HG02642 (cell line): ENCODE measurements around the gene AUTS2.
A peak's percentile ranks its signal among the peaks of the same experiment; 100 is the strongest.

Experiments used
- ATAC-seq: cut with Tn5 transposase; IDR thresholded peaks from one replicate; pipeline ENCODE4 v1.9.1; 2021; ENCODE audit warnings: mild to moderate bottlenecking; ENCODE audit not compliant: unreplicated experiment, poor library complexity

Gene AUTS2

DNA sequence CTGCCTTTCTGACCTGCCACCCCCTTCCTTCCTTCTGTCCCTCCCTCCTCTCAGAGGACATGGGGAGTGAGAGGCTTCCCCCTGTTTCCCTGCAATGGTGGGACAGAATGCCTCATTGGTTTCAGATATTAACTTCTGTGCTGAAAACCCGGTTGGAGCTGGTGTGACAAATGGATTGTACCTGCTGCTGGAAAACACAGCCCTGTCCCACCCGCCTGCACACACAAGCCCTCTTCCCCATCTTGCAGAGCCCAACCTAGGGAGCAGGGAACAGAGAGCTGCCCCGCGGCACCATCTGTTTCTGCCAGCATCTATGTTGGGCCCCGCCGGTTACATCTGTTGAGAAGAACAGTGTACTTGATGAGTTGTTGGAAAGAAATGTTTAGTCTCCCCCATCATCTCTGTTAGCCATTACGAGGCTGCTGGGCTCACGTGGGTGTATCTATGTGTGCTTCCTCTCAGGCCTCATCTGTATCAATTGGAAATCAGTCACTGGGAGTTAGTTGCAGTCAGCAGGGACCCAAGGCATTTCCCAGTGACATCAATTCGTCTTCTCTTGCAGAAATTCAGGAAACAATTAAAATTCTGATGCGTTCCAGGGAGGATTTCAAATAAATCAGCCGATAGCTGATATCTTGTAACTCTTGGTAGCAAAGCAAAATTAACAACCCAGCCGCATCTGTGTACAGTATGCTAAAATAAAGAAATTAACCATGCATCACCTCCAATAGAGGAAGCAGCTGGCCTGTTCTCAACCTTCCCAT, 808.1 kb downstream of the AUTS2 start:
- no peak for ATAC-seq

DNA sequence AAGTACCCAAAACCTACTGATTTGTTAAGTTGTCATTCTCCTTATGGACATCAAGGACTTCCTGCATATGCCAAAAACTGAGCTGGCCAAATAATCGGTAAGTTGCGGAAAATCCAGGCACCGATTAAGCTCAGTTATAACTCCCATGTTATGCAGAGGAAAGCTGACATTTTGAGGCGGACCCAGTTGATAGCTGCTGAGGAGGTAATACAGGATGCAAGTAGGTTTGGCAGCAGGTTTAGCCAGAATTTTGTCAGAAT, 808.6 kb downstream of the AUTS2 start:
- ATAC-seq, result no peak

DNA sequence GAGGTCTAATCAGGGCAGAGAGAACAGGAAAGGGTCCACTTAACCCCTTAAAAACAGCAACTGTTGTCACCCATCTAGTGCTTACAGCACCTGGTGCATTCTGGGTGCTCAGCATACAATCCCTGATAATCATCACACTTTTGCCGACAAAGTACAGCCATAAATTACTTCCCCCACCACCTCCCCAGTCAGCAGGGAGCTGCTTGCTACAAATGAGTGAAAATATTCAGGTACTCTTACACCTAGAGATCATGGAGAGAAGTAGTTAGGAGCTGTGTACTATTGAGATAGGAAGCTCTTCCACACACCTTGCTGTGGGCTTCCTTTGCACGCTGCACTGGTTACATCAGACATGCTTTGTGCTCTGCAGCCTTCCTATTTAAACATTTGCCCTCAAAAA, 810.2 kb downstream of the AUTS2 start:
- no peak for ATAC-seq

GRCh38 chr7:70408891-70409290, 810.6 kb downstream of the AUTS2 start:
- no peak for ATAC-seq

DNA sequence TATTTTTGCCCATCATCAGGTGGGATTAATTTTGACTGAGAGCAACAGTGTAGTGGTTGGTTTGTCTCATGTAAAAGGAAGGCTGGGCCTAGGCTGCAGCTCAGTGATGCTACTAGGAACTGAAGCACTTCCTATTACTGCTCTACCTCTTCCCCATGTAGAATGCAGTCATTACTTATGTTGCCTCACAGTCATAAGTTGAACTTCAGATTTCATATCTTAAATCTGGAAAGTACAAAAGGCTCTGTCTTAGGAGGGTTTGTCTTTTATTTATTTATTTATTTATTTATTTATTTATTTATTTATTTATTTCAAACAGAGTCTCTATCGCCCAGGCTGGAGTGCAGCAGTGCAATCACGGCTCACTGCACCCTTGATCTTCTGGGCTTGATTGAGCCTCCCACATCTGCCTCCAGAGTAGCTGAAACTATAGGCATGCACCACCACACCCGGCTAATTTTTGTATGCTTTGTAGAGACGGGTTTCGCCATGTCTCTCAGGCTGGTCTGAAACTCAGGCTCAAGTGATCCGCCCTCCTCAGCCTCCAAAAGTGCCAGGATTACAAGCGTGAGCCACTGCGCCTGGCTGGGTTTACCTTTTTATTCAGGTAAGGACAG, 812.0 kb downstream of the AUTS2 start:
- ATAC-seq, result no peak

DNA sequence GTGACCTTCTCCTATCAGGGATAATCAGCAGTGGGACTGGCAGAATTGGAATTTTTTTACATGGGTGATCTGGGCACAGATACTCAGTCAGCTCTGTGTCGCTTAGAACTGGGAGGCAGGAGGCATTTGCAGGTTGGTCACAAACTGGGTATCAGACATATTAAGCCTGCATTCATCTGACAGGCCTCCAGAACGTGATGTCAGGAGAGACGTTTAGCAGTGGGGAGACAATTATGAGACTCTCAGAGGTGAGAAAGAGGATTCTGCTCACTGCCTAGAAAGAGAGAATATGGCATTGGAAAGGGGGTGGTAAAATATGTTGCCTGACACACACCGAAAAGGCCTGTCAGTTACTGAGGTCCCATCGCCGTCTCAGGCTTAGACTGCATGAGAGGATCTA, 816.1 kb downstream of the AUTS2 start:
- ATAC-seq, result no peak

DNA sequence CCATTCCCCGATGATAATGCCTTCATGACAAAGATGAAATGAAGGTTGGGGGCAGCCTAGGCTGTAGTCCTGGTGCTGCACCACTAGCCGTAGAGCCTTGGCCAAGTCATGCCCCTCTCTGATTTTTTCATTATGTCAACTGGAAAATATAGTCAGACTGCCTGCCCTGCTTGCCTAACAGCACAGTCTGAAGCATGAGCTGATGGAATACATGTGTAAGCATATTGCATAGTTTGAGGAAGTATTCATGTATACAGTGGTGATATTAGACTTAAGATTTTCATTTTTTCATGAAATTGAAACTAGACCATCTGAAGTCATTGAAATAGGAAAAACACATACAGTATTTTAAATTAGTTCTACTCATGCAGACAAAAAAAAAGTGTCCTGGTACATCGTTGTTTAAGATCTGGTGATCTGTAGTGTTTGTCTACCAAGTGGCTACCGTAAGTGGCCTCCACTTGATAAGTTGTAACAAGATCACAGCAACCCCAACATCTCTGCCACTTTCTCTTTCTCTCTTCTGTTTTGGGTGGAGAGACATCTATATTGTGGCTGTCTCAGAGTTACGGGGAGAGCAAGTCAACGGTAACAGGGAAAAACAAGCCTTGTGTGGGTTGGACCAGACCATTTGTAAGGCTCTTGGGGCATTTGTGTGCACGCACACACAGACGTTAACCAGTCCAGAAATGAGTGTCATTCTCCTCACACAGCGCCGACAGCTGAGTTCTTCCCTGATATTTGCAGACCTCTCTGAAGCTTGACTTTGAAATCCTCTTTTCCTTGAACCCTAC, 817.1 kb downstream of the AUTS2 start:
- peak; percentile 57 for ATAC-seq

DNA sequence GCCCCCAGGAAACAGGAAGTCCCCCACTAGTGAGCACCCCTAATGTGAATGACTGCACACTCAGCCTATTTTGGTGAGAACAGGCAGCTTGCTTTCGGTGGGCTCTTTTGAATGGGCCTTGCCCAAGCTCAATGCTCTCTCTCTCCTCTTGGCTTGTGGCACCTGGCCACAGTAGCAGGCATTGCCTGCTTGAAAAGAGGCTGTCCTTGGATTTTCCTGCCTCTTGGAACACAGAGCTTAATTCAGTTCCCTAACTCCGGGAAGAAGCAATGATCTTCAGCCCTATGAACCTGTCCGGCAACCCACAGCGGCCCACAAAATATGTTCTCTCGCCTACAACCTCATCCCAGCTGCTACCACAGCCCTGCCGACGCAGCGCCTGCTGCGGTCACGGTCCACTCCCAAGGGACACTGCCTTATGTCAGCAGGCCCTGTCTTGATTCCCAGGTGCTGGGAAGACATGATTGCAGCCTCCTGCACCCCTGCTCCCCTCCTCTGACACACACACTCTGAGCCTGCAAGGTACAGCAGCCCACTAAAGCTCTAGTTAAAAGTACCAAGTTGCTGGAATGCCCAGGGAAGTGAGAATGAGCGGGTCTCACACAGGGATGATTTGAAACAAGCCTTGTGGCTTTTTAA, 818.2 kb downstream of the AUTS2 start:
- ATAC-seq, result no peak

- ATAC-seq, result no peak
Measured at GRCh38 chr7:70416986-70417655, 818.8 kb downstream of the AUTS2 start.

DNA sequence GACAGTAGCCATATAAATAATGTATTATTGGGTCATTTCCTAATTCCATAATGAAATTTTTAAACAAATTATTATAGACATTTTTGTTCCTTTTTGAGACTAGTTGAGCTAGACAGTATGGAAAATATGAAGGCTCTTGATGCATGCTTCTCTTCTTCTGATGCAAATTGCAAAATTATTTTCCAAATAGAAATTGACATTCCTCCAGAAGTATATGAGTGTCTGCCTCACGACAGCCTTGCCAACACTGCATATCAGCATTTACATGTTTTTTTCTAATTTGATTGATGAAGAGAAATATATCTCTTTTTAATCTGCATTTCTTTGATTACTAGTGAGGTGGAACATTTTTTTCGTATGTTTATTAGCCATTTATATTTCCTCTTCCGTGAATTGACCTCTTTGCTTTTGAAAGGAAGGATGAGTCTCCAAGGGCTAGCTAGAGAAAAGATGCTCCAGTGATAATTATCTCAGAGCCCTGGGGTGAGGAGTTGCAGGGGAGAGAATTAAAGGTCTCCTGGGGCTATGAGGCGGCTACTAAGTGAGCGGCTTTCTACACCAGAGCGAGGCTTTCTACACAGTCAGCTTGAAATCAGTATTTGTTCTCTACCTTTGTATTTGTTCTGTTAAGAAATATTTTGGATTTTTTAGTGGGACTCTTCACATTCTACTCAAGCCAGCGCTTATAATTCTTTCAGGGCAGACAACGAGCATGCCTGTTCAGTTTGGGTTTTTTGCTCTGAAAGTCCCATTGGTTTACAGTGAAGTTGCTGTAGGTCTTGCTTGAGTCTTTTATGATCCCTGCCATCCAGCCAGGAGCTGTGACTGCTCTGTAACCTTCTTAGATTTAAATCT, 821.5 kb downstream of the AUTS2 start:
- no peak for ATAC-seq

- no peak for ATAC-seq
Measured at GRCh38 chr7:70420381-70420662, 822.0 kb downstream of the AUTS2 start.

DNA sequence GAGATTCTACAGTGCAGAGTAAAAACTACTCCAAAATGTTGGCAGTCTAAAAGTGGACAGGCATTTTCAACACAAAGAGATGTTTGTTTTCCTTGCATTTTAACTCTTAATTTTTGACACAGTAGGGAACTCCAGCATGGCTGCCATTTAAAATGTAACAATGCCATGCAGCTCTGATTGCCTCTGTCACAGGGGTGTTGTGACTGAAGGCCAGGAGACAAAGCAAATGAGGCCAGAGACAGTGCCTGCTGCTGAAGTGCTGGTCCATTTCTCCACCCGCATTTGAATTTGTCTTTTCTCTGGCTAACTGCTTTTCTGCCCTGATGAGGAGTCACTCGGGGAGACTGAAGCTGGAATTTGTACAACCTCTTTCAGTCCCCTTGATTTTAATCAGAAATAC, 823.0 kb downstream of the AUTS2 start:
- no peak for ATAC-seq

- ATAC-seq, result no peak
Measured at GRCh38 chr7:70426249-70426880, 828.1 kb downstream of the AUTS2 start.

GRCh38 chr7:70432567-70433001, 834.3 kb downstream of the AUTS2 start:
- no peak for ATAC-seq

GRCh38 chr7:70434376-70434775, 836.1 kb downstream of the AUTS2 start:
- ATAC-seq, result no peak

- ATAC-seq, result no peak
Measured at GRCh38 chr7:70434821-70435220, 836.5 kb downstream of the AUTS2 start.

GRCh38 chr7:70435634-70436033, 837.4 kb downstream of the AUTS2 start:
- no peak for ATAC-seq

DNA sequence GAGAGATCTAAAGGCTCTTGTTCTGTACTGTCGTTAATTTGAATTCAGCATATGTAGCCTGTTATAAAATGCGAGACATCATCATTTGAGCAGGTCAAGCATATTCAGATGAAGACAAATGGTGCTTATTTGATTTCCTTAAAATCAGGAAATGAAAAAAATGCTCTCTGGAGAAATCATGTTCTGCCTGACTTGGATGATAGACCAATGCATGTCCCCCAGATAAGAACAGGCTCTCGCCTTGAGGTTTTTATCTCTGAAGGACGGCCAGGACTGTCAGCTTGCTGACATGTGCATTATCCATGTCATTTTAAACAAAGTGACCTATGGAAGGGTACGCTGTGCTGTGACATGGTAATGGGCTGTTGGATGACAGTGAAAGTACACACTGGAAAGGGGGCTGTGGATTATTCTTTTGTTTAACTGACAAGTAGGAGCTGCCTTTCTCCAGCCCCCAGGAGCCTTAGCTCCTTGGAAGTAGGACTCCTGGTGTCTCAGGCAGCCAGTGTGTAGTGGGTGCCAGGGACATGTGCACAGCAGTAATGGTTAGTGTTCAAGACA, 838.6 kb downstream of the AUTS2 start:
- ATAC-seq, result no peak

- ATAC-seq, result no peak
Measured at GRCh38 chr7:70439651-70440050, 841.4 kb downstream of the AUTS2 start.
